Upper lobe of left lung (tissue), 6 donors: ENCODE measurements around the gene FAM168A. TPM values are rescaled to one million over a fixed set of nuclear protein-coding genes. Genes with fewer than 3 reads are reported as not detected.

Experiments used
- ATAC-seq, 2 donors: fragments of 200-7000 bp; cut with Tn5 transposase; one replicate each; pipeline ENCODE4 v1.9.1; 2022; ENCODE audit warnings: mild to moderate bottlenecking in 2 of 2, moderate library complexity in 2 of 2; ENCODE audit not compliant: low FRiP score in 2 of 2
- DNase-seq, 2 donors: peaks; one replicate each; pipeline ENCODE4 v3.0.0-alpha.2; 2019 to 2020
- H3K27ac ChIP-seq, 4 donors: fragments of 200-600 bp; sonication (generic); one replicate each; pipeline ENCODE4 v1.5.1; 2016 to 2019
- H3K27me3 ChIP-seq, 4 donors: fragments of 200-600 bp; sonication (generic); one replicate each; pipeline ENCODE4 v1.5.1; 2017 to 2019
- H3K36me3 ChIP-seq, 4 donors: fragments of 200-600 bp; sonication (generic); one replicate each; pipeline ENCODE4 v1.5.1; 2016 to 2019
- H3K4me1 ChIP-seq, 4 donors: fragments of 200-600 bp; sonication (generic); one replicate each; pipeline ENCODE4 v1.5.1; 2018 to 2019
- H3K4me3 ChIP-seq, 4 donors: fragments of 200-600 bp; sonication (generic); one replicate each; pipeline ENCODE4 v1.5.1; 2017 to 2019; ENCODE audit warnings: mild to moderate bottlenecking in 2 of 4, moderate library complexity in 1 of 4
- H3K9me3 ChIP-seq, 4 donors: fragments of 200-600 bp; sonication (generic); one replicate each; pipeline ENCODE4 v1.5.1; 2018 to 2019
- CTCF ChIP-seq, 6 experiments: fragments of 450-650 bp in 4 of 6; fragments of 200-600 bp in 2 of 6; sonication (generic) in 2 of 6; IDR thresholded peaks; one replicate each; pipeline ENCODE4 v1.5.1; 2016 to 2019; ENCODE audit warnings: antibody characterized with exemption in 6 of 6
- EP300 ChIP-seq, 4 donors: sonication (generic); formaldehyde crosslinking; IDR thresholded peaks; one replicate each; pipeline ENCODE4 v1.5.1; 2017; ENCODE audit warnings: antibody characterized with exemption in 4 of 4, control low read depth in 2 of 4
- POLR2A ChIP-seq, 4 donors: fragments of 450-650 bp; IDR thresholded peaks; one replicate each; pipeline ENCODE4 v1.5.1; 2016 to 2017; ENCODE audit warnings: antibody characterized with exemption in 4 of 4, mild to moderate bottlenecking in 2 of 4
- POLR2AphosphoS5 ChIP-seq, 2 donors: sonication (generic); formaldehyde crosslinking; IDR thresholded peaks; one replicate each; pipeline ENCODE4 v1.5.1; 2017; ENCODE audit warnings: antibody characterized with exemption in 2 of 2
- WGBS, 2 donors: methylation state at CpG; one replicate each; pipeline ENCODE4 v1.1.5; 2017 to 2018; 5-methylcytosine and 5-hydroxymethylcytosine counted together
- total RNA-seq, 6 donors: library from RNA; depleted of rRNA in 4 of 6; stranded (reverse); fragments of >200 nt in 4 of 6; gene quantifications; one replicate each; pipeline versions ENCODE4 v1.1.0 to v1.2.1, GENCODE V29; 2016 to 2021
- donor health status: DM: no; HTN: no; CAD: no; lungs with moderate emphysema.
- donor health status: DM: no; HTN: yes; CAD: no; lungs with severe emphysema.

FAM168A gene
- total RNA-seq, 6 donors from 2014 or later, result 15.7 to 30.7 (median 24.1) TPM

- whole genome bisulfite sequencing, 2 donors, result 53 to 77% methylated on average over 12 to 17 of the region's 21 CpGs
- ATAC-seq, result no peak
Measured at GRCh38 chr11:73387594-73388264, 210.2 kb downstream of the FAM168A start.

GRCh38 chr11:73386546-73386945 lies 211.4 kb downstream of the FAM168A start:
- Histone ChIP-seq H3K4me1 (peaks cover 27 to 77% (median 67%) of the 10 kb centered on the region in 4 donors), H3K9me3 (no peaks in the 10 kb centered on the region), H3K27me3 (no peaks in the 10 kb centered on the region), H3K4me3 (no peak overlapping the region), H3K36me3 (peaks cover 0 to 6% (median 0%) of the 10 kb centered on the region in 4 donors), H3K27ac (peak overlapping the region; percentile 73 to 87 (median 86))
- TF ChIP-seq POLR2A (IDR thresholded peaks at IDR 0.05), result no peak
- no peak for TF ChIP-seq POLR2AphosphoS5 (IDR thresholded peaks at IDR 0.05)
- no peak for TF ChIP-seq CTCF (IDR thresholded peaks at IDR 0.05)
- TF ChIP-seq EP300 (IDR thresholded peaks at IDR 0.05), result no peak
- WGBS, 2 donors, result 85 to 89% methylated on average over 2 to 8 of the region's 8 CpGs
- DNase-seq (no peak), ATAC-seq (no peak)

More at GRCh38 chr11:73387594-73388264, 210.2 kb downstream of the FAM168A start:
- TF ChIP-seq POLR2AphosphoS5 (IDR thresholded peaks at IDR 0.05) (no peak), POLR2A (IDR thresholded peaks at IDR 0.05) (no peak), CTCF (IDR thresholded peaks at IDR 0.05) (no peak), EP300 (IDR thresholded peaks at IDR 0.05) (no peak)
- no peaks in the 10 kb centered on the region for H3K9me3 ChIP-seq
- peak overlapping the region; percentile 73 to 87 (median 86) for H3K27ac ChIP-seq
- DNase-seq, result peak in 1 of 2 donors; percentile 67
- peaks cover 0 to 7% (median 6%) of the 10 kb centered on the region in 4 donors for H3K36me3 ChIP-seq
- H3K27me3 ChIP-seq, result no peaks in the 10 kb centered on the region
- peaks cover 26 to 67% (median 56%) of the 10 kb centered on the region in 4 donors for H3K4me1 ChIP-seq
- no peak overlapping the region for H3K4me3 ChIP-seq

GRCh38 chr11:73386016-73386415 lies 211.9 kb downstream of the FAM168A start:
- TF ChIP-seq POLR2AphosphoS5 (IDR thresholded peaks at IDR 0.05) (no peak), POLR2A (IDR thresholded peaks at IDR 0.05) (peak in 1 of 4 donors; percentile 22)
- Histone ChIP-seq H3K27me3 (no peaks in the 10 kb centered on the region), H3K4me3 (no peak overlapping the region), H3K4me1 (peaks cover 27 to 81% (median 70%) of the 10 kb centered on the region in 4 donors), H3K9me3 (no peaks in the 10 kb centered on the region), H3K36me3 (peaks cover 0 to 6% (median 0%) of the 10 kb centered on the region in 4 donors), H3K27ac (peak overlapping the region; percentile 73 to 87 (median 86))
- 80 to 88% methylated on average over 8 of the region's 8 CpGs for WGBS, 2 donors
- DNase-seq (peak in 1 of 2 donors; percentile 74), ATAC-seq (peak; percentile 56 to 59)

GRCh38 chr11:73384872-73385689 lies 212.8 kb downstream of the FAM168A start:
- H3K4me3 ChIP-seq, result no peak overlapping the region
- DNase-seq, result peak; percentile 86 to 89
- H3K4me1 ChIP-seq, result peaks cover 27 to 91% (median 78%) of the 10 kb centered on the region in 4 donors

GRCh38 chr11:73384531-73384871 lies 213.4 kb downstream of the FAM168A start:
- Histone ChIP-seq H3K27ac (peak overlapping the region; percentile 73 to 87 (median 86)), H3K4me1 (peaks cover 27 to 97% (median 84%) of the 10 kb centered on the region in 4 donors), H3K27me3 (no peaks in the 10 kb centered on the region), H3K9me3 (no peaks in the 10 kb centered on the region), H3K4me3 (no peak overlapping the region), H3K36me3 (no peaks in the 10 kb centered on the region)
- TF ChIP-seq CTCF (IDR thresholded peaks at IDR 0.05) (no peak), POLR2A (IDR thresholded peaks at IDR 0.05) (no peak), POLR2AphosphoS5 (IDR thresholded peaks at IDR 0.05) (no peak), EP300 (IDR thresholded peaks at IDR 0.05) (no peak)
- ATAC-seq (no peak), DNase-seq (no peak)
- WGBS, 2 donors, result 62 to 70% methylated on average over 4 of the region's 4 CpGs

More at GRCh38 chr11:73384872-73385689, 212.8 kb downstream of the FAM168A start:
- peak; percentile 73 to 81 for ATAC-seq
- no peaks in the 10 kb centered on the region for H3K9me3 ChIP-seq
- TF ChIP-seq POLR2AphosphoS5 (IDR thresholded peaks at IDR 0.05), result peak in 1 of 2 donors; percentile 32
- no peak for TF ChIP-seq POLR2A (IDR thresholded peaks at IDR 0.05)
- TF ChIP-seq EP300 (IDR thresholded peaks at IDR 0.05), result no peak
- H3K27me3 ChIP-seq, result no peaks in the 10 kb centered on the region
- H3K27ac ChIP-seq, result peak overlapping the region; percentile 73 to 87 (median 86)
- no peaks in the 10 kb centered on the region for H3K36me3 ChIP-seq
- 48 to 49% methylated on average over 21 of the region's 21 CpGs for WGBS, 2 donors
